ENCODE measurements around the gene TRAK1. TPM values are rescaled to one million over a fixed set of nuclear protein-coding genes. Genes with fewer than 3 reads are reported as not detected.
A peak's percentile ranks its signal among the peaks of the same experiment; 100 is the strongest.

Gene TRAK1
- total RNA-seq, 3 donors from 2014 or later = 29.0 to 53.7 (median 40.6) TPM

- Histone ChIP-seq H3K4me1 (peaks cover 12 to 17% of the 10 kb centered on the region in 2 donors), H3K36me3 (no peaks in the 10 kb centered on the region), H3K4me3 (no peak overlapping the region), H3K27me3 (no peaks in the 10 kb centered on the region), H3K27ac (peak overlapping the region in 1 of 2 donors; percentile 87), H3K9me3 (no peaks in the 10 kb centered on the region)
- intact Hi-C loops (cut with DNase I; ENCODE audit: low total_unique reads) = no loop called here
- TF ChIP-seq POLR2AphosphoS5 (IDR thresholded peaks at IDR 0.05) (no peak), POLR2A (IDR thresholded peaks at IDR 0.05) (no peak), CTCF (IDR thresholded peaks at IDR 0.05) (no peak)
- DNase-seq (ENCODE audit: low spot score in 2 of 2) = no peak
These were observed 12.5 kb upstream of the TRAK1 start for GRCh38 chr3:42078677-42079076.

- H3K27ac ChIP-seq = peak overlapping the region; percentile 87 to 93
- TF ChIP-seq CTCF (IDR thresholded peaks at IDR 0.05) = no peak
- TF ChIP-seq POLR2AphosphoS5 (IDR thresholded peaks at IDR 0.05) = no peak
- TF ChIP-seq POLR2A (IDR thresholded peaks at IDR 0.05) = no peak
- DNase-seq (ENCODE audit: low spot score in 2 of 2) = no peak
- intact Hi-C loops (cut with DNase I; ENCODE audit: low total_unique reads) = no loop called here
- H3K4me1 ChIP-seq = peaks cover 12 to 17% of the 10 kb centered on the region in 2 donors
- H3K9me3 ChIP-seq = no peaks in the 10 kb centered on the region
- H3K27me3 ChIP-seq = no peaks in the 10 kb centered on the region
- no peak overlapping the region for H3K4me3 ChIP-seq
- no peaks in the 10 kb centered on the region for H3K36me3 ChIP-seq
These were observed 11.3 kb upstream of the TRAK1 start for GRCh38 chr3:42079701-42080452.

GRCh38 chr3:42080453-42080872 lies 10.7 kb upstream of the TRAK1 start:
- TF ChIP-seq POLR2A (IDR thresholded peaks at IDR 0.05) = no peak
- peak in 2 of 3 donors; percentile 35 to 61 for TF ChIP-seq POLR2AphosphoS5 (IDR thresholded peaks at IDR 0.05)
- TF ChIP-seq CTCF (IDR thresholded peaks at IDR 0.05) = no peak
- Histone ChIP-seq H3K9me3 (no peaks in the 10 kb centered on the region), H3K4me1 (peaks cover 12 to 17% of the 10 kb centered on the region in 2 donors), H3K27ac (peak overlapping the region; percentile 87 to 93), H3K4me3 (no peak overlapping the region), H3K27me3 (no peaks in the 10 kb centered on the region), H3K36me3 (no peaks in the 10 kb centered on the region)
- intact Hi-C loops (cut with DNase I; ENCODE audit: low total_unique reads) = no loop called here
- peak in 1 of 2 donors; percentile 76 for DNase-seq (ENCODE audit: low spot score in 2 of 2)

- Histone ChIP-seq H3K36me3 (no peaks in the 10 kb centered on the region), H3K4me1 (peaks cover 12 to 17% of the 10 kb centered on the region in 2 donors), H3K27ac (peak overlapping the region; percentile 87 to 93), H3K9me3 (no peaks in the 10 kb centered on the region), H3K4me3 (no peak overlapping the region), H3K27me3 (no peaks in the 10 kb centered on the region)
- no peak for DNase-seq (ENCODE audit: low spot score in 2 of 2)
- TF ChIP-seq CTCF (IDR thresholded peaks at IDR 0.05) (no peak), POLR2A (IDR thresholded peaks at IDR 0.05) (no peak), POLR2AphosphoS5 (IDR thresholded peaks at IDR 0.05) (no peak)
- intact Hi-C loops (cut with DNase I; ENCODE audit: low total_unique reads) = no loop called here
These were observed 9.2 kb upstream of the TRAK1 start for GRCh38 chr3:42081838-42082473.

GRCh38 chr3:42084586-42084985 lies 6.6 kb upstream of the TRAK1 start:
- Histone ChIP-seq H3K9me3 (no peaks in the 10 kb centered on the region), H3K27me3 (no peaks in the 10 kb centered on the region), H3K4me1 (peaks cover 12 to 15% of the 10 kb centered on the region in 2 donors), H3K27ac (no peak overlapping the region), H3K36me3 (no peaks in the 10 kb centered on the region), H3K4me3 (no peak overlapping the region)
- TF ChIP-seq POLR2A (IDR thresholded peaks at IDR 0.05) = no peak
- TF ChIP-seq CTCF (IDR thresholded peaks at IDR 0.05) = no peak
- TF ChIP-seq POLR2AphosphoS5 (IDR thresholded peaks at IDR 0.05) = no peak
- intact Hi-C loops (cut with DNase I; ENCODE audit: low total_unique reads) = no loop called here
- no peak for DNase-seq (ENCODE audit: low spot score in 2 of 2)

Measured in breast epithelium (tissue), 4 donors.